Endothelial cell (in vitro differentiated cells): Measurements from ENCODE around the gene MAT1A. TPM values are rescaled to one million over a fixed set of nuclear protein-coding genes. Genes with fewer than 3 reads are reported as not detected.

Experiments used
- DNase-seq: peaks from one replicate; pipeline ENCODE4 v3.0.0; 2021; ENCODE audit warnings: low spot score
- H3K27ac Mint-ChIP-seq: one replicate; pipeline ENCODE4 v1.8.0; 2021; ENCODE audit warnings: mixed read lengths, inconsistent platforms; ENCODE audit not compliant: unreplicated experiment
- H3K27me3 Mint-ChIP-seq: one replicate; pipeline ENCODE4 v1.8.0; 2021; ENCODE audit warnings: mild to moderate bottlenecking, moderate library complexity, mixed read lengths, inconsistent platforms; ENCODE audit not compliant: unreplicated experiment
- H3K36me3 Mint-ChIP-seq: one replicate; pipeline ENCODE4 v1.8.0; 2021; ENCODE audit warnings: mild to moderate bottlenecking, low read depth, mixed read lengths, inconsistent platforms; ENCODE audit not compliant: unreplicated experiment
- H3K4me1 Mint-ChIP-seq: one replicate; pipeline ENCODE4 v1.8.0; 2021; ENCODE audit warnings: mild to moderate bottlenecking, mixed read lengths, inconsistent platforms; ENCODE audit not compliant: unreplicated experiment
- H3K4me3 Mint-ChIP-seq: one replicate; pipeline ENCODE4 v1.8.0; 2021; ENCODE audit warnings: mild to moderate bottlenecking, mixed read lengths, inconsistent platforms; ENCODE audit not compliant: unreplicated experiment
- H3K9me3 Mint-ChIP-seq: one replicate; pipeline ENCODE4 v1.8.0; 2021; ENCODE audit warnings: mixed read lengths, inconsistent platforms; ENCODE audit not compliant: unreplicated experiment
- total RNA-seq: library from RNA; stranded (reverse); fragmentation: NEBNext Ultra II Directional; extraction: Animal tissue kit (Norgen Biotek cat#: 25700); gene quantifications from one replicate; pipeline ENCODE4 v1.2.1, GENCODE V29; 2021; ENCODE audit not compliant: unreplicated experiment
- TF ChIP-seq, protein P1 (sequence below): fragments of 200-600 bp; sonication (generic); IDR thresholded peaks from one replicate; pipeline ENCODE4 v1.5.0; 2021; ENCODE audit warnings: antibody characterized with exemption; ENCODE audit not compliant: unreplicated experiment

Gene MAT1A
- total RNA-seq, 1 donor from 2014 or later: 0.64 TPM

DNA sequence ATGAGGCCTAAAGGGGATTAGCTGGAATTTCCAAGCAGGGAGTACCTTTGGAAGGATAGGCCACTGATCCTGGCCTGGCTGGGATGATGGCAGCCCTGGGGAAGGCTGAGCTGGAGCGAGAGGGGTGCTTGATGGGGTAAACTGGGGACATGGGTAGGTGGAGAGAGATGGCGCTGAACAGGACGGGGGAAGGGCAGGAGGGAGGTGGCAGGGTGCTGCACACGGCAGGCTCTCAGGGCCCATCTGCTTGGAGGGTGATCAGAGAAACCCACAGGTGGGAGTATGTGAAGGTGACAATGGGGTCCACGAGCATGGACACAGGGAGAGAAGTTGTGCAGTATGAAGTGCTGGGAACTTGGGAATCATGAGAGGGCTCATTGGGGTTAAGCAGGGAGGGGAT is 10.3 kb downstream of the MAT1A start:
- Mint-ChIP-seq H3K27me3 (peaks cover 8% of the 10 kb centered on the region), H3K4me1 (peaks cover 11% of the 10 kb centered on the region), H3K27ac (no peak overlapping the region), H3K36me3 (no peaks in the 10 kb centered on the region), H3K4me3 (no peak overlapping the region), H3K9me3 (no peaks in the 10 kb centered on the region)
- no peak for DNase-seq
- TF ChIP-seq, protein P1, sequence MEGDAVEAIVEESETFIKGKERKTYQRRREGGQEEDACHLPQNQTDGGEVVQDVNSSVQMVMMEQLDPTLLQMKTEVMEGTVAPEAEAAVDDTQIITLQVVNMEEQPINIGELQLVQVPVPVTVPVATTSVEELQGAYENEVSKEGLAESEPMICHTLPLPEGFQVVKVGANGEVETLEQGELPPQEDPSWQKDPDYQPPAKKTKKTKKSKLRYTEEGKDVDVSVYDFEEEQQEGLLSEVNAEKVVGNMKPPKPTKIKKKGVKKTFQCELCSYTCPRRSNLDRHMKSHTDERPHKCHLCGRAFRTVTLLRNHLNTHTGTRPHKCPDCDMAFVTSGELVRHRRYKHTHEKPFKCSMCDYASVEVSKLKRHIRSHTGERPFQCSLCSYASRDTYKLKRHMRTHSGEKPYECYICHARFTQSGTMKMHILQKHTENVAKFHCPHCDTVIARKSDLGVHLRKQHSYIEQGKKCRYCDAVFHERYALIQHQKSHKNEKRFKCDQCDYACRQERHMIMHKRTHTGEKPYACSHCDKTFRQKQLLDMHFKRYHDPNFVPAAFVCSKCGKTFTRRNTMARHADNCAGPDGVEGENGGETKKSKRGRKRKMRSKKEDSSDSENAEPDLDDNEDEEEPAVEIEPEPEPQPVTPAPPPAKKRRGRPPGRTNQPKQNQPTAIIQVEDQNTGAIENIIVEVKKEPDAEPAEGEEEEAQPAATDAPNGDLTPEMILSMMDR: no peak

DNA sequence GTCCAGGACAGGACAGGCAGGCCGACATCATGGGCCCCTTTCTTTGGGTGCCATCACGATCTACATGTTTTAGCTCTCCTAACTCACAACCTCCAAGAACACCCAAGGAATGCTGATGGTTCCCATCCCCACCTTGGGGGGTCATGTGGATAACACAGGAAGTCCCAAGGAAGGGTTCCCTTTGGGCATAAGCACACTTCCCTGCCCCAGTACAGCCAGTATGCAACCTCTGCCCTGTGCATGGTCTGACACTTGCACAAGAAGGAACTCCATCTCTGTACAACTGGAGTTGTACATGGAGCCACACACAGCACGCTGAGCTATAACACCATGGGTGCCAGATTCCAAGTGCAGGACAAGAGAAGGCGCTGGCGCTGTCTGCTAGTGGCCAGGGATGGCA is 11.0 kb downstream of the MAT1A start:
- TF ChIP-seq, protein P1: no peak
- Mint-ChIP-seq H3K27me3 (peaks cover 10% of the 10 kb centered on the region), H3K9me3 (no peaks in the 10 kb centered on the region), H3K27ac (no peak overlapping the region), H3K36me3 (no peaks in the 10 kb centered on the region), H3K4me1 (peaks cover 11% of the 10 kb centered on the region), H3K4me3 (no peak overlapping the region)
- no peak for DNase-seq

DNA sequence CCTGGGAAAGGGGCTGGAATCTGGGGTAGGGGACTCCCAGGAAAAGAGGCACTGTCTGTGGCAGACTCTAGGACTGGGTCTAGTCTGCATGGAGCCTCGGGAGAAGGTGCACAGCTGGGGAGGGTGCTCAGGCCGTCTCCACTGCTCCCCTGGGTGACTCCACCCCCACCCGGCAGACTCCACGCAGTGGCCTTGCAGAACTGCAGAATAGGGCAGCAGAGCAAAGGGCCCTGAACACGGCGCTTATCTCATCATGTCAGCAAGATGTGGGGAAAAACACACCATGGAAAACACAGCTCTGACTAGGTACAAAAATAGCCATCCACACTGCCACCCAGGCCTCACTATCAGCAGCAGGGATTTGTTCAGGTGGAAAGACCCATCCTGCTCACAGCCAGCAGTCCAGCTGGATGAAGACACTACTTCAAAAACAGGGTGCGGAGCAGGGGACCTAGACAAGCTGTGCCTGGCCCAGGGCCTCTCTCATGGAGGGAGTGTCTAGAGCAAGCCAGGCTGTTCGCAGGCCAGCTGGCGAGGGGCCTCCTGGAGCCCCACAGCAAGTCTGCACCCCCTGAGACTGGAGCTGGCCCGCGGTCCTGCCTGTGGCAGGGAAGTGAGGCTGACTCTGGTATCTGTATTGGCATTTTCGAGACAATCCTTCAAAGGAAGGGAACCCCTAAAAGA is 11.7 kb downstream of the MAT1A start:
- Mint-ChIP-seq H3K4me1 (peaks cover 11% of the 10 kb centered on the region), H3K27me3 (peaks cover 10% of the 10 kb centered on the region), H3K9me3 (no peaks in the 10 kb centered on the region), H3K36me3 (no peaks in the 10 kb centered on the region), H3K4me3 (no peak overlapping the region), H3K27ac (no peak overlapping the region)
- no peak for DNase-seq
- TF ChIP-seq, protein P1: no peak

DNA sequence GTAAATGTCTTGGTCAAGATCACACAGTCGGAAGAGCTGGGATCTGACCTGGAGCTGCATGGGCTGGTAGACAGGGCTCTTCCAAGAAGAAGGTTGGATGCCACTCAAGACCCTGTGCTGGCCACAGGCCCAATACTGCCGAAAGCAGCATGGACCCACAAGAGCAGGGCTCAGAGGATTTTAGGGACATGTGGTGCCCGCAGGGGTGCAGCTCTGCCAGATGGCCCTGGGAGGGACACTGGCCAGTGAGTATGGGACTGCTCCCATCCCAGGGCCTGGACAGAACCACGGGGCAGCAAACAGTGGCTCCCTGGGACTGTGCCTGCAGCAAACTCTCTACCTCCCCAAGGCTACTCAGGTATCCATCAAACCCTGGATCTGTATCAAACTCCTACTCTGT is 12.4 kb downstream of the MAT1A start:
- Mint-ChIP-seq H3K9me3 (no peaks in the 10 kb centered on the region), H3K27ac (no peak overlapping the region), H3K36me3 (no peaks in the 10 kb centered on the region)

DNA sequence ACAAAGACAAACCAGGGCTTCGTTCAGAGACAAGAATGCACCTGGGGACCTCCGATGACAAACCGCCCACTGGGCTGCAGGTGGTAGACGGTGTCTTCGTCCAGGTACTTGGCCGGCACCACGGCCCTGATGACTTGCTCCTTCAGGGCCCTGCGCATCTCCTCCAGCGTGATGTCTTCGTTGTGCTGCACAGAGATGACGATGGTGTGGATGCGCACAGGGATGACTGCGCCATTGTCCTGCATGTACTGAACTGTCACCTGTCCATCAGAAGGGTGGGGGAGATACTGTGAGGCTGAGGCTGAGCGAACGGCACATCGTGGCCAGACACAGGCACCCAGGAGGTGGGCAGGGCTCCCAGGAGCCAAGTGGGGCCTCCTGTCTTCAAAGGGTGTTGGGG is 13.1 kb downstream of the MAT1A start:
- H3K27me3 Mint-ChIP-seq: peaks cover 10% of the 10 kb centered on the region
- H3K4me3 Mint-ChIP-seq: no peak overlapping the region
- H3K27ac Mint-ChIP-seq: no peak overlapping the region
- no peaks in the 10 kb centered on the region for H3K36me3 Mint-ChIP-seq
- H3K4me1 Mint-ChIP-seq: no peaks in the 10 kb centered on the region
- no peak for DNase-seq
- no peaks in the 10 kb centered on the region for H3K9me3 Mint-ChIP-seq
- TF ChIP-seq, protein P1: no peak

More for the DNA sequence above, 12.4 kb downstream of the MAT1A start:
- H3K4me3 Mint-ChIP-seq: no peak overlapping the region
- H3K27me3 Mint-ChIP-seq: peaks cover 10% of the 10 kb centered on the region
- TF ChIP-seq, protein P1: no peak
- no peak for DNase-seq
- peaks cover 4% of the 10 kb centered on the region for H3K4me1 Mint-ChIP-seq
